PC-9 (cell line): Measurements from ENCODE around the gene RGS6. TPM values are rescaled to one million over a fixed set of nuclear protein-coding genes. Genes with fewer than 3 reads are reported as not detected.

ENCODE experiments used
- BruUV-seq: library from RNA; stranded (reverse); fragments of 400-500 nt; replicated peaks from 2 replicates; lab custom pipeline; 2021; lab: Mats Ljungman, UMichigan
- CTCF ChIA-PET: fragments of 300-600 bp; sonication (Branson Sonifier 250); formaldehyde crosslinking; loops from one replicate; lab custom pipeline; 2022; ENCODE audit warnings: antibody characterized with exemption; lab: Charles Lee
- POLR2A ChIA-PET: fragments of 300-600 bp; sonication (Branson Sonifier 250); formaldehyde crosslinking; loops from one replicate; lab custom pipeline; 2022; ENCODE audit warnings: antibody characterized with exemption; ENCODE audit not compliant: unreplicated experiment; lab: Charles Lee
- DNase-seq, 2 experiments: peaks; one replicate each; pipeline versions ENCODE4 v3.0.0 to v3.0.0-alpha.2; 2015 to 2022; ENCODE audit warnings: mixed read lengths in 1 of 2
- H2AFZ ChIP-seq: fragments of 200-600 bp; sonication (generic); 2 replicates; pipeline ENCODE4 v1.8.1; 2017; ENCODE audit warnings: antibody characterized with exemption
- H3F3A ChIP-seq: fragments of 200-600 bp; sonication (generic); 2 replicates; pipeline ENCODE4 v1.8.1; 2017; ENCODE audit warnings: antibody characterized with exemption, mild to moderate bottlenecking, low read depth; ENCODE audit not compliant: insufficient read depth
- H3K27ac ChIP-seq: fragments of 200-600 bp; sonication (generic); 2 replicates; pipeline ENCODE4 v1.6.1; 2016; ENCODE audit warnings: mixed run types
- H3K27me3 ChIP-seq: fragments of 200-600 bp; sonication (generic); 2 replicates; pipeline ENCODE4 v1.6.1; 2016; ENCODE audit warnings: low read depth, mixed run types; ENCODE audit not compliant: insufficient read depth
- H3K36me3 ChIP-seq: fragments of 200-600 bp; sonication (generic); 2 replicates; pipeline ENCODE4 v1.6.1; 2016; ENCODE audit warnings: low read depth, mixed run types
- H3K4me1 ChIP-seq: fragments of 200-600 bp; sonication (generic); replicated peaks from 2 replicates; pipeline ENCODE4 v1.6.1; 2016; ENCODE audit warnings: mixed run types; ENCODE audit not compliant: insufficient read depth
- H3K4me2 ChIP-seq: fragments of 200-600 bp; sonication (generic); 2 replicates; pipeline ENCODE4 v1.6.1; 2017; ENCODE audit warnings: mixed run types
- H3K4me3 ChIP-seq: fragments of 200-600 bp; sonication (generic); 2 replicates; pipeline ENCODE4 v1.6.1; 2016; ENCODE audit warnings: mixed run types
- H3K79me2 ChIP-seq: fragments of 200-600 bp; sonication (generic); 2 replicates; pipeline ENCODE4 v1.6.1; 2017; ENCODE audit warnings: low read depth, mixed run types
- H3K9me2 ChIP-seq: fragments of 200-600 bp; sonication (generic); 2 replicates; pipeline ENCODE4 v1.8.1; 2017; ENCODE audit warnings: mild to moderate bottlenecking; ENCODE audit not compliant: insufficient read depth
- H3K9me3 ChIP-seq: fragments of 200-600 bp; sonication (generic); 2 replicates; pipeline ENCODE4 v1.8.1; 2016; ENCODE audit warnings: low read depth; ENCODE audit not compliant: insufficient read depth
- H4K20me1 ChIP-seq: fragments of 200-600 bp; sonication (generic); 2 replicates; pipeline ENCODE4 v1.8.1; 2017; ENCODE audit not compliant: insufficient read depth
- CTCF ChIP-seq: fragments of 200-600 bp; sonication (generic); conservative IDR thresholded peaks from 2 replicates; pipeline ENCODE4 v1.6.1; 2017; ENCODE audit warnings: mixed run types, antibody characterized with exemption, mild to moderate bottlenecking, moderate library complexity
- EZH2 ChIP-seq: fragments of 200-600 bp; sonication (generic); IDR thresholded peaks from 2 replicates; pipeline ENCODE4 v1.8.0; 2017; ENCODE audit warnings: antibody characterized with exemption, low read depth
- intact Hi-C: fragments of 100-400 bp; cut with micrococcal nuclease; formaldehyde crosslinking; loops from one replicate; pipeline ENCODE4 v1.10.0; 2022; ENCODE audit not compliant: unreplicated experiment
- total RNA-seq: library from RNA; stranded (reverse); gene quantifications from 2 replicates; pipeline ENCODE4 v1.2.3, GENCODE V29; 2021

RGS6 gene
- total RNA-seq, 1 experiment from 2014 or later = not detected

- no peak for DNase-seq
- H3K9me2 ChIP-seq = no peaks in the 10 kb centered on the region
- no TSS peak for BruUV-seq
- CTCF ChIA-PET = no interaction called here
- no peaks in the 10 kb centered on the region for H3F3A ChIP-seq
- no peaks in the 10 kb centered on the region for H3K9me3 ChIP-seq
- H4K20me1 ChIP-seq = no peaks in the 10 kb centered on the region
- intact Hi-C loops = no loop called here
- no peak overlapping the region for H3K4me3 ChIP-seq
- no peak overlapping the region for H2AFZ ChIP-seq
- peaks cover 11% of the 10 kb centered on the region for H3K27me3 ChIP-seq
- no peaks in the 10 kb centered on the region for H3K36me3 ChIP-seq
- H3K4me1 ChIP-seq = no peaks in the 10 kb centered on the region
- TF ChIP-seq CTCF (no peak), EZH2 (no peak)
- POLR2A ChIA-PET = no interaction called here
- H3K4me2 ChIP-seq = no peak overlapping the region
- H3K79me2 ChIP-seq = no peaks in the 10 kb centered on the region
- H3K27ac ChIP-seq = no peak overlapping the region
These were observed 251.4 kb downstream of the RGS6 start for GRCh38 chr14:72183631-72184030.

GRCh38 chr14:72186523-72186922 lies 254.3 kb downstream of the RGS6 start:
- intact Hi-C loops = no loop called here
- H3K27ac ChIP-seq = no peak overlapping the region
- no peaks in the 10 kb centered on the region for H4K20me1 ChIP-seq
- BruUV-seq = no TSS peak
- H3K27me3 ChIP-seq = peaks cover 17% of the 10 kb centered on the region
- H2AFZ ChIP-seq = no peak overlapping the region
- H3K4me3 ChIP-seq = no peak overlapping the region
- H3K9me2 ChIP-seq = no peaks in the 10 kb centered on the region
- H3K9me3 ChIP-seq = no peaks in the 10 kb centered on the region
- H3K79me2 ChIP-seq = no peaks in the 10 kb centered on the region
- no peak for DNase-seq
- TF ChIP-seq EZH2 = no peak
- no peak for TF ChIP-seq CTCF
- no peaks in the 10 kb centered on the region for H3K4me1 ChIP-seq
- no peak overlapping the region for H3K4me2 ChIP-seq
- POLR2A ChIA-PET = no interaction called here
- H3K36me3 ChIP-seq = no peaks in the 10 kb centered on the region
- H3F3A ChIP-seq = no peaks in the 10 kb centered on the region
- CTCF ChIA-PET = no interaction called here

GRCh38 chr14:72196237-72197015 lies 264.2 kb downstream of the RGS6 start:
- H3K4me1 ChIP-seq = no peaks in the 10 kb centered on the region
- no TSS peak for BruUV-seq
- H3F3A ChIP-seq = no peaks in the 10 kb centered on the region
- ChIA-PET POLR2A (no interaction called here), CTCF (no interaction called here)
- peaks cover 31% of the 10 kb centered on the region for H3K27me3 ChIP-seq
- no peaks in the 10 kb centered on the region for H3K9me3 ChIP-seq
- H3K4me3 ChIP-seq = no peak overlapping the region
- no peaks in the 10 kb centered on the region for H3K79me2 ChIP-seq
- TF ChIP-seq CTCF = no peak
- TF ChIP-seq EZH2 = no peak
- no peak overlapping the region for H3K4me2 ChIP-seq
- no peaks in the 10 kb centered on the region for H4K20me1 ChIP-seq
- no peaks in the 10 kb centered on the region for H3K36me3 ChIP-seq
- no peak overlapping the region for H3K27ac ChIP-seq
- no peak overlapping the region for H2AFZ ChIP-seq
- no peak for DNase-seq
- intact Hi-C loops = no loop called here
- H3K9me2 ChIP-seq = no peaks in the 10 kb centered on the region
